Measurements from ENCODE around the gene MAP2K5. TPM values are rescaled to one million over a fixed set of nuclear protein-coding genes. Genes with fewer than 3 reads are reported as not detected.
A peak's percentile ranks its signal among the peaks of the same experiment; 100 is the strongest.

The MAP2K5 gene
- total RNA-seq, 2 experiments from 2014 or later, result 22.2 to 27.9 TPM

GRCh38 chr15:67747921-67748320, 205.4 kb downstream of the MAP2K5 start:
- TF ChIP-seq CTCF (IDR thresholded peaks at IDR 0.05), result no peak
- H3K27me3 ChIP-seq (ENCODE audit: control insufficient read depth in 1 of 2, insufficient read depth in 2 of 2, low read length in 2 of 2), result no peaks in the 10 kb centered on the region
- H3K27ac ChIP-seq (ENCODE audit: low read depth in 1 of 2, low read length in 2 of 2), result no peak overlapping the region
- Mint-ChIP-seq H3K4me3 (no peak overlapping the region), H3K9me3 (no peaks in the 10 kb centered on the region), H3K27ac (no peak overlapping the region), H3K36me3 (ENCODE audit: low read depth) (no peaks in the 10 kb centered on the region), H3K27me3 (no peaks in the 10 kb centered on the region), H3K4me1 (ENCODE audit: low read depth) (peaks cover 61% of the 10 kb centered on the region)
- POLR2A ChIA-PET, result interaction anchor here (1.2 kb wide), 1 partner anchor 13 kb away, joined by 4 read pairs; no protein-coding TSS in a partner anchor
- DNase-seq (no peak), ATAC-seq (ENCODE audit: poor library complexity) (no peak)
- H3K4me1 ChIP-seq (ENCODE audit: insufficient read depth, low read length), result peaks cover 14% of the 10 kb centered on the region
- H3K9me3 ChIP-seq (ENCODE audit: control insufficient read depth in 1 of 2, insufficient read depth in 1 of 2, low read length in 2 of 2), result no peaks in the 10 kb centered on the region
- H3K4me3 ChIP-seq (ENCODE audit: low read length), result no peak overlapping the region
- intact Hi-C loops (cut with DNase I, micrococcal nuclease), result no loop called here
- no peaks in the 10 kb centered on the region for H3K36me3 ChIP-seq (ENCODE audit: insufficient read depth, low read length)
- CTCF ChIA-PET, result interaction anchor here (0.9 kb wide), 1 partner anchor 14 kb away, joined by 3 read pairs; no protein-coding TSS in a partner anchor

- no peaks in the 10 kb centered on the region for H3K36me3 Mint-ChIP-seq (ENCODE audit: low read depth)
- peak overlapping the region; percentile 1 for H3K27ac Mint-ChIP-seq
- Histone ChIP-seq H3K36me3 (ENCODE audit: insufficient read depth, low read length) (no peaks in the 10 kb centered on the region), H3K4me3 (ENCODE audit: low read length) (no peak overlapping the region), H3K27me3 (ENCODE audit: control insufficient read depth in 1 of 2, insufficient read depth in 2 of 2, low read length in 2 of 2) (no peaks in the 10 kb centered on the region), H3K27ac (ENCODE audit: low read depth in 1 of 2, low read length in 2 of 2) (no peak overlapping the region), H3K4me1 (ENCODE audit: insufficient read depth, low read length) (peaks cover 12% of the 10 kb centered on the region), H3K9me3 (ENCODE audit: control insufficient read depth in 1 of 2, insufficient read depth in 1 of 2, low read length in 2 of 2) (no peaks in the 10 kb centered on the region)
- H3K27me3 Mint-ChIP-seq, result no peaks in the 10 kb centered on the region
- H3K4me3 Mint-ChIP-seq, result no peak overlapping the region
- no peaks in the 10 kb centered on the region for H3K9me3 Mint-ChIP-seq
- no peak for TF ChIP-seq CTCF (IDR thresholded peaks at IDR 0.05)
- peaks cover 53% of the 10 kb centered on the region for H3K4me1 Mint-ChIP-seq (ENCODE audit: low read depth)
- intact Hi-C loops (cut with DNase I, micrococcal nuclease), result no loop called here
- ChIA-PET CTCF (no interaction called here), POLR2A (interaction anchor here (1.0 kb wide), 1 partner anchor 12 kb away, joined by 5 read pairs; no protein-coding TSS in a partner anchor)
- ATAC-seq (ENCODE audit: poor library complexity), result no peak
- no peak for DNase-seq
These were observed 207.9 kb downstream of the MAP2K5 start for GRCh38 chr15:67750371-67750770.

- peaks cover 65% of the 10 kb centered on the region for H3K4me1 Mint-ChIP-seq (ENCODE audit: low read depth)
- ChIA-PET CTCF (no interaction called here), POLR2A (interaction anchor here (3.0 kb wide), 1 partner anchor 8 kb away, joined by 18 read pairs; no protein-coding TSS in a partner anchor)
- H3K4me3 Mint-ChIP-seq, result no peak overlapping the region
- no peaks in the 10 kb centered on the region for H3K27me3 ChIP-seq (ENCODE audit: control insufficient read depth in 1 of 2, insufficient read depth in 2 of 2, low read length in 2 of 2)
- no peak overlapping the region for H3K4me3 ChIP-seq (ENCODE audit: low read length)
- H3K9me3 Mint-ChIP-seq, result no peaks in the 10 kb centered on the region
- no peaks in the 10 kb centered on the region for H3K27me3 Mint-ChIP-seq
- H3K36me3 Mint-ChIP-seq (ENCODE audit: low read depth), result no peaks in the 10 kb centered on the region
- ATAC-seq (ENCODE audit: poor library complexity) (no peak), DNase-seq (no peak)
- H3K27ac Mint-ChIP-seq, result peak overlapping the region; percentile 18
- no peak for TF ChIP-seq CTCF (IDR thresholded peaks at IDR 0.05)
- H3K4me1 ChIP-seq (ENCODE audit: insufficient read depth, low read length), result peaks cover 20% of the 10 kb centered on the region
- intact Hi-C loops (cut with DNase I, micrococcal nuclease), result no loop called here
- H3K9me3 ChIP-seq (ENCODE audit: control insufficient read depth in 1 of 2, insufficient read depth in 1 of 2, low read length in 2 of 2), result no peaks in the 10 kb centered on the region
- no peak overlapping the region for H3K27ac ChIP-seq (ENCODE audit: low read depth in 1 of 2, low read length in 2 of 2)
- no peaks in the 10 kb centered on the region for H3K36me3 ChIP-seq (ENCODE audit: insufficient read depth, low read length)
These were observed 211.4 kb downstream of the MAP2K5 start for GRCh38 chr15:67753891-67754290.

Measured in CD4-positive, alpha-beta T cell (primary cell).